HG02840 (cell line): Measurements from ENCODE around the gene SVEP1.
"Not testable (repeated sequence)": the region's sequence is repeated elsewhere in the genome, so short reads cannot be mapped to it uniquely, and the experiment has no call there.

Experiments used
- ATAC-seq: cut with Tn5 transposase; IDR thresholded peaks from one replicate; pipeline ENCODE4 v1.9.1; 2021; ENCODE audit warnings: mild to moderate bottlenecking, moderate library complexity, moderate number of reproducible peaks; ENCODE audit not compliant: unreplicated experiment, low FRiP score

Gene SVEP1

GRCh38 chr9:110452227-110452801, 127.2 kb downstream of the SVEP1 start:
- no peak for ATAC-seq

GRCh38 chr9:110451726-110452125, 127.8 kb downstream of the SVEP1 start:
- ATAC-seq, result no peak

GRCh38 chr9:110447476-110447875, 132.1 kb downstream of the SVEP1 start:
- ATAC-seq, result no peak

GRCh38 chr9:110446171-110446570, 133.4 kb downstream of the SVEP1 start:
- ATAC-seq, result no peak

GRCh38 chr9:110444911-110445310, 134.6 kb downstream of the SVEP1 start:
- no peak for ATAC-seq

GRCh38 chr9:110443866-110444220, 135.7 kb downstream of the SVEP1 start:
- ATAC-seq, result no peak

- ATAC-seq, result no peak
Observed at GRCh38 chr9:110443146-110443865, 136.2 kb downstream of the SVEP1 start.

GRCh38 chr9:110440796-110441195, 138.7 kb downstream of the SVEP1 start:
- no peak for ATAC-seq

- no peak for ATAC-seq
Observed at GRCh38 chr9:110440172-110440571, 139.4 kb downstream of the SVEP1 start.

- ATAC-seq, result no peak
Observed at GRCh38 chr9:110432253-110432652, 147.3 kb downstream of the SVEP1 start.

- ATAC-seq, result no peak
Observed at GRCh38 chr9:110429453-110429852, 150.1 kb downstream of the SVEP1 start.

- no peak for ATAC-seq
Observed at GRCh38 chr9:110427497-110428104, 151.9 kb downstream of the SVEP1 start.

- no peak for ATAC-seq
Observed at GRCh38 chr9:110426052-110426709, 153.4 kb downstream of the SVEP1 start.

- no peak for ATAC-seq
Observed at GRCh38 chr9:110414471-110414870, 165.1 kb downstream of the SVEP1 start.

- ATAC-seq, result no peak
Observed at GRCh38 chr9:110410961-110411360, 168.6 kb downstream of the SVEP1 start.

GRCh38 chr9:110408598-110408997, 170.9 kb downstream of the SVEP1 start:
- ATAC-seq, result no peak

- ATAC-seq, result no peak
Observed at GRCh38 chr9:110405858-110406443, 173.6 kb downstream of the SVEP1 start.

GRCh38 chr9:110404473-110404872, 175.1 kb downstream of the SVEP1 start:
- no peak for ATAC-seq

- no peak for ATAC-seq
Observed at GRCh38 chr9:110399983-110400382, 179.6 kb downstream of the SVEP1 start.

GRCh38 chr9:110398992-110399391, 180.5 kb downstream of the SVEP1 start:
- ATAC-seq, result not testable (repeated sequence)
